GM21423 (cell line): Measurements from ENCODE around the gene HSPBP1.

Experiments
- ATAC-seq: cut with Tn5 transposase; IDR thresholded peaks from one replicate; pipeline ENCODE4 v1.9.1; 2021; ENCODE audit warnings: mild to moderate bottlenecking, moderate library complexity; ENCODE audit not compliant: unreplicated experiment

Gene HSPBP1

GRCh38 chr19:55223291-55224037 is 56.4 kb downstream of the HSPBP1 start:
- ATAC-seq: no peak

GRCh38 chr19:55220525-55220924 is 59.4 kb downstream of the HSPBP1 start:
- no peak for ATAC-seq

GRCh38 chr19:55216461-55217198 is 63.3 kb downstream of the HSPBP1 start:
- ATAC-seq: no peak

GRCh38 chr19:55213547-55213946 is 66.4 kb downstream of the HSPBP1 start:
- ATAC-seq: no peak

GRCh38 chr19:55212447-55212846 is 67.5 kb downstream of the HSPBP1 start:
- ATAC-seq: no peak
